Stimulated activated CD4-positive, alpha-beta T cell treated with anti-CD3 and anti-CD28 coated beads, Interleukin-12 subunit alpha, Interleukin-12 subunit beta, amount 100 ng/mL, for 24 hours (primary cell): ENCODE results near the gene POLDIP3.
"Not testable (repeated sequence)": the region's sequence is repeated elsewhere in the genome, so short reads cannot be mapped to it uniquely, and the experiment has no call there.

Experiments
- DNase-seq, 2 experiments: peaks; one replicate each; pipeline ENCODE4 v3.0.0-alpha.2; 2020; ENCODE audit warnings: low read depth in 2 of 2

Gene POLDIP3

GRCh38 chr22:42586381-42586780 is 28.3 kb downstream of the POLDIP3 start:
- no peak for DNase-seq

- DNase-seq, result no peak
These were observed 29.6 kb downstream of the POLDIP3 start for GRCh38 chr22:42585096-42585495.

- DNase-seq, result no peak
These were observed 30.2 kb downstream of the POLDIP3 start for GRCh38 chr22:42584364-42584940.

- no peak for DNase-seq
These were observed 31.7 kb downstream of the POLDIP3 start for GRCh38 chr22:42582987-42583386.

GRCh38 chr22:42581762-42582716 is 32.6 kb downstream of the POLDIP3 start:
- DNase-seq, result peak; percentile 77 to 84

GRCh38 chr22:42581194-42581761 is 33.4 kb downstream of the POLDIP3 start:
- not testable (repeated sequence) for DNase-seq

- DNase-seq, result not testable (repeated sequence)
These were observed 34.6 kb downstream of the POLDIP3 start for GRCh38 chr22:42580040-42580439.

- no peak for DNase-seq
These were observed 37.0 kb downstream of the POLDIP3 start for GRCh38 chr22:42577623-42578240.

GRCh38 chr22:42577141-42577540 is 37.5 kb downstream of the POLDIP3 start:
- not testable (repeated sequence) for DNase-seq

- not testable (repeated sequence) for DNase-seq
These were observed 38.6 kb downstream of the POLDIP3 start for GRCh38 chr22:42575996-42576574.

GRCh38 chr22:42574468-42574867 is 40.2 kb downstream of the POLDIP3 start:
- DNase-seq, result not testable (repeated sequence)

GRCh38 chr22:42574046-42574445 is 40.6 kb downstream of the POLDIP3 start:
- not testable (repeated sequence) for DNase-seq

- not testable (repeated sequence) for DNase-seq
These were observed 43.6 kb downstream of the POLDIP3 start for GRCh38 chr22:42571068-42571467.

GRCh38 chr22:42570580-42570979 is 44.1 kb downstream of the POLDIP3 start:
- not testable (repeated sequence) for DNase-seq

- not testable (repeated sequence) for DNase-seq
These were observed 46.7 kb downstream of the POLDIP3 start for GRCh38 chr22:42567950-42568349.

- no peak for DNase-seq
These were observed 48.7 kb downstream of the POLDIP3 start for GRCh38 chr22:42565956-42566355.

- DNase-seq, result no peak
These were observed 50.0 kb downstream of the POLDIP3 start for GRCh38 chr22:42564699-42565098.

- DNase-seq, result not testable (repeated sequence)
These were observed 50.7 kb downstream of the POLDIP3 start for GRCh38 chr22:42563943-42564342.

GRCh38 chr22:42562684-42563083 is 52.0 kb downstream of the POLDIP3 start:
- DNase-seq, result no peak

- no peak for DNase-seq
These were observed 52.4 kb downstream of the POLDIP3 start for GRCh38 chr22:42562279-42562678.

- DNase-seq, result no peak
These were observed 52.8 kb downstream of the POLDIP3 start for GRCh38 chr22:42561856-42562255.

- no peak for DNase-seq
These were observed 53.9 kb downstream of the POLDIP3 start for GRCh38 chr22:42560781-42561180.
